Fibroblast of mammary gland (primary cell): ENCODE measurements around the gene NELL2.

Experiments used
- DNase-seq: peaks from one replicate; pipeline ENCODE4 v3.0.0-alpha.2; 2010; ENCODE audit warnings: low read depth
- H3K4me3 ChIP-seq: 2 replicates; pipeline ENCODE4 v1.5.1; 2011; ENCODE audit warnings: low read depth, mild to moderate bottlenecking, low read length, moderate library complexity; ENCODE audit not compliant: control insufficient read depth
- TF ChIP-seq, protein P1 (sequence below): conservative IDR thresholded peaks from 2 replicates; pipeline ENCODE4 v1.5.1; 2011; ENCODE audit warnings: low read depth, low read length, inconsistent platforms; ENCODE audit not compliant: control insufficient read depth, insufficient read depth

NELL2 gene

DNA sequence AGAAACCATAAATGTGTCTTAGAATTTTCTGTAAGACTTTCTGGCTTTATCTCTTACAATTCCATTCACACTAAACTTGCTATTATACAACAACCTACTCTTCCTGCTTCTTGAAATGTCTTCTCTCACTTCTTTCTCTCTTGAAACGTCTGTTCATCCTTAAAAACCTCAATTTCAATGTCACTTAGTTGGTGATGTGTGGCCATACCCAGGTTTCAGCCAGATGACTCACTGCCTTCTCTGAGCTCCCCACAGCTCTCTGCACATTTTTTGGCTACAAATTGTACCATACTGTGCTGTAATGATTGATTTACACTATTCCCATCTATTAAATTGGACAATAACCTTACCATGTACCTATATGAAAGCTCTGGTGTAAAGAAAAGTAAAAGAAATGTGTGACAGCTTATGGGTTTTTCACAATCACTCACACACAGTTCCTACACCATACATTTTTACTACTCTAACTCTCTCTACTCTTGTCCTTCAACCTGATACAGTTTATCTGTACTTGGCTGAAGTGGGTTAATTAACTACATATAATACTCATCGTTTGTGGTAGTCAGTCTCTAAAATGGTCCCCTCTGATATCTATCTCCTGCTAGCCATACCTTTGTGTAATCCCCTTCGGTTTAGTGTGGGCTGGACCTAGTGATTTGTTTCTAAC, 222.1 kb downstream of the NELL2 start:
- TF ChIP-seq, protein P1, sequence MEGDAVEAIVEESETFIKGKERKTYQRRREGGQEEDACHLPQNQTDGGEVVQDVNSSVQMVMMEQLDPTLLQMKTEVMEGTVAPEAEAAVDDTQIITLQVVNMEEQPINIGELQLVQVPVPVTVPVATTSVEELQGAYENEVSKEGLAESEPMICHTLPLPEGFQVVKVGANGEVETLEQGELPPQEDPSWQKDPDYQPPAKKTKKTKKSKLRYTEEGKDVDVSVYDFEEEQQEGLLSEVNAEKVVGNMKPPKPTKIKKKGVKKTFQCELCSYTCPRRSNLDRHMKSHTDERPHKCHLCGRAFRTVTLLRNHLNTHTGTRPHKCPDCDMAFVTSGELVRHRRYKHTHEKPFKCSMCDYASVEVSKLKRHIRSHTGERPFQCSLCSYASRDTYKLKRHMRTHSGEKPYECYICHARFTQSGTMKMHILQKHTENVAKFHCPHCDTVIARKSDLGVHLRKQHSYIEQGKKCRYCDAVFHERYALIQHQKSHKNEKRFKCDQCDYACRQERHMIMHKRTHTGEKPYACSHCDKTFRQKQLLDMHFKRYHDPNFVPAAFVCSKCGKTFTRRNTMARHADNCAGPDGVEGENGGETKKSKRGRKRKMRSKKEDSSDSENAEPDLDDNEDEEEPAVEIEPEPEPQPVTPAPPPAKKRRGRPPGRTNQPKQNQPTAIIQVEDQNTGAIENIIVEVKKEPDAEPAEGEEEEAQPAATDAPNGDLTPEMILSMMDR: no peak
- no peak for DNase-seq

DNA sequence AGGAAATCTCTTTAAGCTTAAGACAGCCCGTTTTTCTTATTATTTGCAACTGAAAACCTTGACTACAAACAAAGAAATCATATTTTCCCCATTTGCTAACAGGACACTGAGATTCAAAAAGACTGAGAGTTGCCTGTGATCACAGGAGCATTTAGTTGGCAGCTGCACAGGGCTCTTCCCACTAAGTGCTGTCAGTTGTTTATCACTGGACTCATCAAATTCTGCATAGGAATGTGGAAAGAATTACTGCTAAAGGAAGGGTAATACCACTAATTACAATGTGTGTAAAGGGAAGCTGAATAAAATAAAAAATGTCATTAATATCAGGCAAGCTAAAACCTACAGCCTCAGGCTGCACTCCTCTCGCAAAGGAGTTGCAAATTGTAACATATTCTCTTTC, 226.4 kb downstream of the NELL2 start:
- TF ChIP-seq, protein P1: no peak
- no peak overlapping the region for H3K4me3 ChIP-seq
- DNase-seq: no peak

More for the DNA sequence above, 222.1 kb downstream of the NELL2 start:
- no peak overlapping the region for H3K4me3 ChIP-seq

DNA sequence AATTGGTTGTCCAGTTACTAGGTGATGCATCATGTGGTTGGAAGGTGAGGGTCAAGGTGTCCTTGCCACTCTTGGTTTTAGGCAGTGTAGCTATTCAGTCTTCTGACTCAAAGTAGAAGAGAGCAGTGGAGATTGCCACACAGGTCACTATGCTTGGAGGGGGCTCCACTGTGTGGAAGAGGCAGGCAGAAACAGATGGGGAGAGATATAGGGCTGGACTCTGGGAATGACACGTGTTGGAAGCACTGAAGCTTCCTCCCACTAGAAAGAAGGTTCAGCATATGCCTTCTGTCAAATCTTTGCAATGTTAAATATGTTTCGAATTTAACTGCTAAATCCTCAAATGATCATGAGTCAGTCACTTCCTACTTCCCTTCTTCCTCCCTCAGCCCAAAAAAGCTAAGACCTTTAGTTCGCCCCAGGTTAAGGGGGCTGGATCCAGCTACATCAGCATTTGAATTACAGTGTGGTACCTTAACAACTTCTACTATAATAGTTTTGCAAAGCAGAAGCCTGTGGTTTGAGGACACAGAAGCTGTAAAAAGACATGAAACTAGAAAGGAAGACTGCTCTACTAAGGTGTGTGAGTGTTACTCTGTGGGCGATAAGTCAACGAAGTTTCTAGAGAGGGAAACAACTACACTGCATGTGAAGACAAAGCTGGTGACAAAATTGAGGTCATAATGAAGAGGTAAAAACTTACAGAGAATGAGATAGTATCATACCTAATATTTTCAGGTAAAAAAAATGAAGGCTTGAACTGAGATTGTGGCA, 228.0 kb downstream of the NELL2 start:
- TF ChIP-seq, protein P1: no peak
- DNase-seq: no peak
- H3K4me3 ChIP-seq: no peak overlapping the region

DNA sequence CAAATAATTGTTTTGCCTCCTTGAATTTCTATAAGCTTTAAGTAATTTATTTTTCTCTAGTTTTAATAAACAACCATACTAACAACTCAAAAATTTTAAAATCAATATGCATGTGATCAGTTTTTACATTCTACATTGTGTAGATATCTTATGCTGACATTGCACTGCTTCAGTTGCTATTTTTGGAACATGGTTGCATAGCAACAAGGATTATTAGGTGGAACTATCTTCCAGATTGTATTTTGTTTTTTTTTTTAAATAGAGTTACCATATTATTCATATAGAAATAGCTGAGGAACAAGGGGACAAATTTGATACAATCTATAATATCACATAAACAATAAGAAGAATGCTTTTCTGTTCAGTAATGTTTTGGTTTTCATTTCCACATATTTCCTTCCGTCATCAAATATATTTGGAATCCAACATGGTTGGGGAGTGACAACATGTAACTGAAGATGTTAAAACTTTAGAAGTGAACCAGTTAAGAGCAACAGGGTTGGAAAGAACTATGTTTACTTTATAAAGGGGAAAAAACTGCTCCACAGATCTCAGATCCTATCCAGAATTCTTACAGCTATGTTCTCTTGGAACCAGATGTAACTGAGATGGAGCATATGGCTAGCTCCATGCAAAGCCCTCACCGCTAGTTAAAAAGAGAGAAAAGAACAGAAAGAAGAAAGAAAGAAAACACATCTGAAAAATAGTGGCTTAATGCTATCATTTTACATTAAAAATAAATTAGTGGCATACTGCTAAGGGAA, 235.5 kb downstream of the NELL2 start:
- TF ChIP-seq, protein P1: no peak
- no peak for DNase-seq
- no peak overlapping the region for H3K4me3 ChIP-seq

DNA sequence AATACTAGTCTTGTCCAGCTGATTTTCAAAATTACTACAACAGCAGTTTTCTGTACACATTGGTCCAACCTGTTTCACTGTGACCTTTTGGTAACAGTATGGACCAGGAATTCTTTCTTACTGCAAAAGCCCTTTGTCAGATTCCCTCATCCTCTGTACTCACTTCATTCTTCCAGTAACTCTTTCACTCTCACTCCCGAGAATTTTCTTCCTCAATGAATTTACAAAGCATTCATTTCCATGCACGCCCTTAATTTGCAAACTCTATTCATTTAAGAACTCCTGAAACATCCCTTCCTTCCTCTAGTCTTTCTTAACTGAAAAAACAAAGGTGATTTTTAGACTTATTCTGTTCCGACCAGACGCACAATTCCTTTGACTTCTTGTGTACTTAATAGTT, 238.2 kb downstream of the NELL2 start:
- no peak overlapping the region for H3K4me3 ChIP-seq
- TF ChIP-seq, protein P1: no peak
- DNase-seq: no peak

DNA sequence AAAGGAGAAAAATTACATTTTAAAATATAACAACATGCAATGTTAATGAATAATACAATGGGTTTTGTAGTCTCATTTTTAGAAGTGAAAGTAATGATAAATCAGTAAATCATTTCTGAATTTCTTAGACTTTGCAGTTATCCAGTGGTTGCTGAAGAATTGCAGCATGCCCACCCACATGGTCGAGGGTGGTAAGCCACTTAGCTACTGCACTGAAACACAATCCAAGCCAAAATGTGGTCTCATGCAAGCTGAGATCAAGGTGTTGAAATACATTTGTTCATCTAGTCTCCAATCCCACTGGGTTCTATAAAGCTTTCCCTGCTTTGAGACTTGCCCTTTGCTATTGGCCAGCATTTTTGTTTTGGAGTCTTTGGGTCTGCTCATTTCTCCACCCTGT, 247.9 kb downstream of the NELL2 start:
- no peak overlapping the region for H3K4me3 ChIP-seq
- TF ChIP-seq, protein P1: no peak
- DNase-seq: no peak
